Parathyroid adenoma (tissue), 2 donors: ENCODE measurements around the gene CYP27A1.

Experiments used
- H2AFZ ChIP-seq: fragments of 300-600 bp; sonication (generic); one replicate; pipeline ENCODE4 v1.7.0; 2017; ENCODE audit warnings: antibody characterized with exemption, mild to moderate bottlenecking
- H3K27ac ChIP-seq: fragments of 300-600 bp; sonication (generic); one replicate; pipeline ENCODE4 v1.7.0; 2017
- H3K27me3 ChIP-seq: fragments of 300-600 bp; sonication (generic); one replicate; pipeline ENCODE4 v1.7.0; 2017; ENCODE audit warnings: low read length; ENCODE audit not compliant: control insufficient read depth, insufficient read depth
- H3K36me3 ChIP-seq: fragments of 300-600 bp; sonication (generic); one replicate; pipeline ENCODE4 v1.7.0; 2017; ENCODE audit warnings: low read length; ENCODE audit not compliant: control insufficient read depth, insufficient read depth
- H3K4me1 ChIP-seq: fragments of 300-600 bp; sonication (generic); one replicate; pipeline ENCODE4 v1.7.0; 2017; ENCODE audit warnings: control low read depth
- H3K4me2 ChIP-seq: fragments of 300-600 bp; sonication (generic); one replicate; pipeline ENCODE4 v1.7.0; 2017; ENCODE audit warnings: low read length
- H3K4me3 ChIP-seq: fragments of 300-600 bp; sonication (generic); one replicate; pipeline ENCODE4 v1.7.0; 2017; ENCODE audit warnings: low read depth, low read length
- H3K79me2 ChIP-seq: fragments of 300-600 bp; sonication (generic); one replicate; pipeline ENCODE4 v1.7.0; 2017; ENCODE audit warnings: control low read depth
- H3K9ac ChIP-seq: fragments of 300-600 bp; sonication (generic); one replicate; pipeline ENCODE4 v1.7.0; 2017; ENCODE audit warnings: mild to moderate bottlenecking
- H3K9me3 ChIP-seq: fragments of 300-600 bp; sonication (generic); one replicate; pipeline ENCODE4 v1.7.0; 2017; ENCODE audit warnings: low read length; ENCODE audit not compliant: control insufficient read depth
- CTCF ChIP-seq: fragments of 300-600 bp; sonication (generic); IDR thresholded peaks from one replicate; pipeline ENCODE4 v1.7.0; 2017; ENCODE audit warnings: antibody characterized with exemption, mild to moderate bottlenecking
- donor health status: primary hyperparathyroidism.

CYP27A1 gene

GRCh38 chr2:218773881-218774280 is 8.1 kb upstream of the CYP27A1 start:
- Histone ChIP-seq H3K27me3 (no peaks in the 10 kb centered on the region), H3K27ac (no peak overlapping the region), H2AFZ (no peak overlapping the region), H3K79me2 (no peaks in the 10 kb centered on the region), H3K4me3 (no peak overlapping the region), H3K4me1 (no peaks in the 10 kb centered on the region), H3K36me3 (no peaks in the 10 kb centered on the region), H3K9me3 (no peaks in the 10 kb centered on the region), H3K4me2 (no peak overlapping the region), H3K9ac (no peak overlapping the region)
- no peak for TF ChIP-seq CTCF

GRCh38 chr2:218776488-218776887 is 5.5 kb upstream of the CYP27A1 start:
- H3K27ac ChIP-seq = no peak overlapping the region
- H2AFZ ChIP-seq = no peak overlapping the region
- H3K9me3 ChIP-seq = no peaks in the 10 kb centered on the region
- H3K4me1 ChIP-seq = no peaks in the 10 kb centered on the region
- H3K9ac ChIP-seq = no peak overlapping the region
- H3K4me2 ChIP-seq = no peak overlapping the region
- H3K27me3 ChIP-seq = no peaks in the 10 kb centered on the region
- no peaks in the 10 kb centered on the region for H3K36me3 ChIP-seq
- H3K79me2 ChIP-seq = no peaks in the 10 kb centered on the region
- no peak for TF ChIP-seq CTCF
- no peak overlapping the region for H3K4me3 ChIP-seq

GRCh38 chr2:218777276-218777990 is 4.5 kb upstream of the CYP27A1 start:
- Histone ChIP-seq H3K79me2 (no peaks in the 10 kb centered on the region), H3K4me2 (no peak overlapping the region), H3K4me1 (no peaks in the 10 kb centered on the region), H3K4me3 (no peak overlapping the region), H3K9me3 (no peaks in the 10 kb centered on the region), H3K27ac (no peak overlapping the region), H2AFZ (no peak overlapping the region), H3K36me3 (no peaks in the 10 kb centered on the region), H3K9ac (no peak overlapping the region), H3K27me3 (no peaks in the 10 kb centered on the region)
- TF ChIP-seq CTCF = no peak

- no peaks in the 10 kb centered on the region for H3K36me3 ChIP-seq
- no peaks in the 10 kb centered on the region for H3K4me1 ChIP-seq
- H2AFZ ChIP-seq = no peak overlapping the region
- no peak overlapping the region for H3K4me3 ChIP-seq
- H3K9ac ChIP-seq = no peak overlapping the region
- no peak for TF ChIP-seq CTCF
- no peak overlapping the region for H3K4me2 ChIP-seq
- no peak overlapping the region for H3K27ac ChIP-seq
- no peaks in the 10 kb centered on the region for H3K27me3 ChIP-seq
- H3K79me2 ChIP-seq = no peaks in the 10 kb centered on the region
- no peaks in the 10 kb centered on the region for H3K9me3 ChIP-seq
Observed at GRCh38 chr2:218780046-218780445, 1.9 kb upstream of the CYP27A1 start.
